Endothelial cell of umbilical vein (primary cell): ENCODE measurements around the gene CPXM2. TPM values are rescaled to one million over a fixed set of nuclear protein-coding genes. Genes with fewer than 3 reads are reported as not detected.

ENCODE experiments used
- BruUV-seq: library from RNA; stranded (reverse); fragments of 400-500 nt; replicated peaks from 2 replicates; lab custom pipeline; 2021; lab: Mats Ljungman, UMichigan
- CTCF ChIA-PET: fragments of 300-600, 350-600 bp; sonication (Branson Sonifier 250); formaldehyde crosslinking; loops from one replicate; lab custom pipeline; 2021; ENCODE audit warnings: antibody characterized with exemption, inconsistent platforms; lab: Charles Lee
- POLR2A ChIA-PET: fragments of 300-600, 350-600 bp; sonication (Branson Sonifier 250); formaldehyde crosslinking; loops from one replicate; lab custom pipeline; 2021; ENCODE audit warnings: antibody characterized with exemption, inconsistent platforms; lab: Charles Lee
- DNase-seq: peaks from one replicate; pipeline ENCODE4 v3.0.0-alpha.2; 2011; ENCODE audit warnings: low read depth, low spot score
- FAIRE-seq: peaks from 2 replicates; lab custom pipeline; 2011; peaks lifted over from hg19 to GRCh38; lab: Jason Lieb, UNC
- H2AFZ ChIP-seq: 2 replicates; pipeline ENCODE4 v1.6.0; 2012; ENCODE audit warnings: low read depth, low read length, control low read depth, inconsistent platforms
- H3K27ac ChIP-seq: 2 replicates; pipeline ENCODE4 v1.5.1; 2011; ENCODE audit warnings: low read depth, mild to moderate bottlenecking, control low read depth, low read length, moderate library complexity; ENCODE audit not compliant: insufficient read depth
- H3K27me3 ChIP-seq, 2 experiments: 2 replicates each; pipeline versions ENCODE4 v1.6.0 to v1.6.1; 2011; ENCODE audit warnings: low read length in 2 of 2, mixed read lengths in 1 of 2; ENCODE audit not compliant: control insufficient read depth in 2 of 2, insufficient read depth in 2 of 2
- H3K36me3 ChIP-seq, 2 experiments: 2 replicates in 1 of 2; 3 replicates in 1 of 2; pipeline ENCODE4 v1.5.1; 2011; ENCODE audit warnings: low read length in 2 of 2, mild to moderate bottlenecking in 1 of 2, moderate library complexity in 1 of 2; ENCODE audit not compliant: control insufficient read depth in 2 of 2, insufficient read depth in 2 of 2; ENCODE audit errors: extremely low read depth in 1 of 2
- H3K4me1 ChIP-seq: 3 replicates; pipeline ENCODE4 v1.5.1; 2011; ENCODE audit warnings: mild to moderate bottlenecking, low read length; ENCODE audit not compliant: control insufficient read depth, insufficient read depth; ENCODE audit errors: extremely low read depth
- H3K4me2 ChIP-seq: 2 replicates; pipeline ENCODE4 v1.6.1; 2011; ENCODE audit warnings: low read length, control low read depth, mixed read lengths; ENCODE audit not compliant: insufficient read depth
- H3K4me3 ChIP-seq, 3 experiments: fragments of 200-600 bp in 1 of 3; sonication (generic), shearing (Covaris generic) in 1 of 3; replicated peaks in 1 of 3; 2 replicates each; pipeline ENCODE4 v1.5.1; 2011 to 2016; ENCODE audit warnings: control low read depth in 3 of 3, low read length in 3 of 3, mild to moderate bottlenecking in 2 of 3, inconsistent platforms in 1 of 3, low read depth in 1 of 3, moderate library complexity in 1 of 3; ENCODE audit not compliant: insufficient read depth in 1 of 3
- H3K79me2 ChIP-seq: 2 replicates; pipeline ENCODE4 v1.6.0; 2012; ENCODE audit warnings: low read length, inconsistent platforms; ENCODE audit not compliant: control insufficient read depth, insufficient read depth
- H3K9ac ChIP-seq: replicated peaks from 2 replicates; pipeline ENCODE3; 2011; ENCODE audit warnings: low read length, control low read depth; ENCODE audit not compliant: insufficient read depth; ENCODE audit errors: extremely low read depth
- H3K9me1 ChIP-seq: replicated peaks from 3 replicates; pipeline ENCODE4 v1.6.0; 2011; ENCODE audit warnings: mild to moderate bottlenecking, low read length; ENCODE audit not compliant: control insufficient read depth, insufficient read depth; ENCODE audit errors: extremely low read depth
- H3K9me3 ChIP-seq: replicated peaks from 2 replicates; pipeline ENCODE4 v1.5.1; 2012; ENCODE audit warnings: low read length, inconsistent platforms; ENCODE audit not compliant: control insufficient read depth, insufficient read depth
- H4K20me1 ChIP-seq: replicated peaks from 2 replicates; pipeline ENCODE3; 2011; ENCODE audit warnings: mild to moderate bottlenecking, low read length; ENCODE audit not compliant: control insufficient read depth, insufficient read depth; ENCODE audit errors: extremely low read depth
- EZH2 ChIP-seq: IDR thresholded peaks from 2 replicates; pipeline ENCODE4 v1.6.1; 2012; ENCODE audit warnings: borderline replicate concordance, low read depth, mild to moderate bottlenecking, moderate library complexity, low read length, inconsistent platforms; ENCODE audit not compliant: severe bottlenecking
- FOS ChIP-seq: IDR thresholded peaks from 2 replicates; pipeline ENCODE4 v1.6.1; 2011; ENCODE audit warnings: mild to moderate bottlenecking, low read length, moderate library complexity, borderline replicate concordance; ENCODE audit not compliant: insufficient read depth
- GATA2 ChIP-seq: IDR thresholded peaks from 2 replicates; pipeline ENCODE4 v1.7.0; 2011; ENCODE audit warnings: low read depth, mild to moderate bottlenecking, moderate library complexity, mixed read lengths, low read length; ENCODE audit not compliant: insufficient read length, insufficient read depth
- JUN ChIP-seq: IDR thresholded peaks from 2 replicates; pipeline ENCODE4 v1.6.1; 2011; ENCODE audit warnings: borderline replicate concordance, low read depth; ENCODE audit not compliant: insufficient read length, insufficient read depth
- MYC ChIP-seq: IDR thresholded peaks from one replicate; pipeline ENCODE4 v1.6.1; 2011; ENCODE audit warnings: mild to moderate bottlenecking, low read depth, low read length
- POLR2A ChIP-seq: IDR thresholded peaks from 2 replicates; pipeline ENCODE4 v1.6.1; 2012; ENCODE audit warnings: low read depth, mild to moderate bottlenecking, control low read depth, low read length
- POLR2AphosphoS5 ChIP-seq: IDR thresholded peaks from 2 replicates; pipeline ENCODE4 v1.6.1; 2012; ENCODE audit warnings: low read depth, mild to moderate bottlenecking, control low read depth, low read length, moderate library complexity; ENCODE audit not compliant: insufficient read depth
- dilution Hi-C: fragments of 300-500 bp; cut with MboI; formaldehyde crosslinking; loops from one replicate; pipeline ENCODE4 v1.15.0; 2019; ENCODE audit warnings: low sequenced_read_pairs; ENCODE audit not compliant: extremely low pct_ligation_motif_present
- intact Hi-C: fragments of 100-400 bp; cut with micrococcal nuclease; formaldehyde crosslinking; loops from one replicate; pipeline ENCODE4 v1.10.0; 2022
- polyA plus RNA-seq, 4 experiments: library from polyadenylated mRNA; depleted of rRNA in 3 of 4; stranded (reverse) in 3 of 4; unstranded in 1 of 4; fragments of >200 nt; gene quantifications; 2 replicates each; pipeline versions ENCODE4 v1.2.1 to v1.2.3, GENCODE V29; 2011 to 2012; ENCODE audit warnings: missing spikeins in 1 of 4
- total RNA-seq: library from RNA; stranded (reverse); gene quantifications from 2 replicates; pipeline ENCODE4 v1.2.3, GENCODE V29; 2021
- TF ChIP-seq, protein P1 (sequence below): IDR thresholded peaks from 2 replicates; pipeline ENCODE4 v1.6.1; 2011; ENCODE audit not compliant: insufficient read depth, insufficient read length
- TF ChIP-seq, protein P2 (sequence below), 2 donors: IDR thresholded peaks; 1 replicate in 1 of 2; 2 replicates in 1 of 2; pipeline ENCODE4 v1.5.1; 2011; ENCODE audit warnings: low read length in 2 of 2, mild to moderate bottlenecking in 2 of 2, moderate library complexity in 2 of 2, control low read depth in 1 of 2, inconsistent platforms in 1 of 2, low read depth in 1 of 2; ENCODE audit not compliant: insufficient read depth in 1 of 2; ENCODE audit errors: extremely low read depth in 1 of 2

CPXM2 gene
- total and polyA plus RNA-seq, 2 donors (not counting 3 experiments of a cell fraction or from before 2014, with no cell fraction given), result 1.8 to 2.7 TPM

DNA sequence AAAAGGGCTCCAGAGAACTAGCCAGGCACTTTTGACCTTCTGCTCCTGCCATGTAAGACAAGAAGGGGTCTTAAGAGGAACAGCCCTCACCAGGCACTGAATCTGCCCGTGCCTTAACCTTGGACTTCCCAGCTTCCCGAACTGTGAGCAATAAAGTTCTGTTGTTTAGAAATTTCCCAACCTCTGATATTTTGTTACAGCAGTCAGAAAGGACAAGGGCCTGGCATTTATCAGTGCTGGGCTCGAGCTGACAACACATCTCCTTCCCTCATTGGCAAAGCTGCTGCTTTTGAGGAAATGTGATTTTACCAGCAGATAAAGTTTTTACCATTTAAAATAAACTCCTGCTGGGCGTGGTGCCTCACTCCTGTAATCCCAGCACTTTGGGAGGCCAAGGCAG, 122.0 kb downstream of the CPXM2 start:
- no peak for FAIRE-seq
- intact Hi-C loops, result no loop called here

More for the DNA sequence above, 122.0 kb downstream of the CPXM2 start:
- Histone ChIP-seq H3K4me2 (no peak overlapping the region), H3K79me2 (no peaks in the 10 kb centered on the region), H3K27ac (no peak overlapping the region), H4K20me1 (no peaks in the 10 kb centered on the region), H3K9ac (no peak overlapping the region), H3K4me3 (no peak overlapping the region), H2AFZ (no peak overlapping the region), H3K27me3 (no peaks in the 10 kb centered on the region), H3K4me1 (no peaks in the 10 kb centered on the region), H3K9me3 (no peaks in the 10 kb centered on the region), H3K36me3 (no peaks in the 10 kb centered on the region), H3K9me1 (no peaks in the 10 kb centered on the region)
- POLR2A ChIA-PET, result no interaction called here
- no TSS peak for BruUV-seq
- no peak for TF ChIP-seq MYC
- no peak for TF ChIP-seq POLR2AphosphoS5
- no peak for TF ChIP-seq EZH2
- TF ChIP-seq, protein P1, sequence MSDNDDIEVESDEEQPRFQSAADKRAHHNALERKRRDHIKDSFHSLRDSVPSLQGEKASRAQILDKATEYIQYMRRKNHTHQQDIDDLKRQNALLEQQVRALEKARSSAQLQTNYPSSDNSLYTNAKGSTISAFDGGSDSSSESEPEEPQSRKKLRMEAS, result no peak
- TF ChIP-seq, protein P2, sequence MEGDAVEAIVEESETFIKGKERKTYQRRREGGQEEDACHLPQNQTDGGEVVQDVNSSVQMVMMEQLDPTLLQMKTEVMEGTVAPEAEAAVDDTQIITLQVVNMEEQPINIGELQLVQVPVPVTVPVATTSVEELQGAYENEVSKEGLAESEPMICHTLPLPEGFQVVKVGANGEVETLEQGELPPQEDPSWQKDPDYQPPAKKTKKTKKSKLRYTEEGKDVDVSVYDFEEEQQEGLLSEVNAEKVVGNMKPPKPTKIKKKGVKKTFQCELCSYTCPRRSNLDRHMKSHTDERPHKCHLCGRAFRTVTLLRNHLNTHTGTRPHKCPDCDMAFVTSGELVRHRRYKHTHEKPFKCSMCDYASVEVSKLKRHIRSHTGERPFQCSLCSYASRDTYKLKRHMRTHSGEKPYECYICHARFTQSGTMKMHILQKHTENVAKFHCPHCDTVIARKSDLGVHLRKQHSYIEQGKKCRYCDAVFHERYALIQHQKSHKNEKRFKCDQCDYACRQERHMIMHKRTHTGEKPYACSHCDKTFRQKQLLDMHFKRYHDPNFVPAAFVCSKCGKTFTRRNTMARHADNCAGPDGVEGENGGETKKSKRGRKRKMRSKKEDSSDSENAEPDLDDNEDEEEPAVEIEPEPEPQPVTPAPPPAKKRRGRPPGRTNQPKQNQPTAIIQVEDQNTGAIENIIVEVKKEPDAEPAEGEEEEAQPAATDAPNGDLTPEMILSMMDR (IDR thresholded peaks at IDR 0.05; ENCODE audit: extremely low read depth in 1 of 2, insufficient read depth in 1 of 2, low read depth in 1 of 2, low read length in 2 of 2), result no peak
- TF ChIP-seq FOS, result no peak
- TF ChIP-seq GATA2, result no peak
- no peak for TF ChIP-seq POLR2A
- TF ChIP-seq JUN, result no peak
- dilution Hi-C loops, result no loop called here
- CTCF ChIA-PET, result no interaction called here
- no peak for DNase-seq
